HG03039 (cell line): ENCODE data around the gene LYPD1.

Experiments
- ATAC-seq: cut with Tn5 transposase; IDR thresholded peaks from one replicate; pipeline ENCODE4 v1.9.1; 2021; ENCODE audit warnings: mild to moderate bottlenecking, moderate library complexity; ENCODE audit not compliant: unreplicated experiment

Gene LYPD1

GRCh38 chr2:132668987-132669907 lies 758 bp downstream of the LYPD1 start:
- no peak for ATAC-seq

- ATAC-seq = no peak
Measured at GRCh38 chr2:132668189-132668823, 1.7 kb downstream of the LYPD1 start.

DNA sequence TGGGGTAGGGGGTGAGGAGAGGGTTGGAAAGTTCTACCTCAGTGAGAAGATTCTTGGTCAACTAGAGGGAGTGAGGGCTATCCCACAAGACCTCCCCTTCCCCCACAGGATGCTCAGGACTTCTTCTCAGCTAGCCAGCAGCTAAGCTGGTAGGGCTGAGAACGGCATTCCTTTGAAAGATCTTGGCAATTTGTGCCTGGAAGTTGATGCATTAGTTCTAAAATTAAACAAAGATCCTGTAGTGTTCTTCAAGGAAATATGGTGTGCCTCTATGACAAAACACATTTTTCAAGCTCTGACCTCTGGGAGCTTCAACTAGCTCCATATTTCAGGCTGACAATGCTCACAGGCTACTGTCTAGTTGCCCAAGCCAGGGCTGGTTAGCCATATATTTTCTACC lies 2.3 kb downstream of the LYPD1 start:
- ATAC-seq = no peak

DNA sequence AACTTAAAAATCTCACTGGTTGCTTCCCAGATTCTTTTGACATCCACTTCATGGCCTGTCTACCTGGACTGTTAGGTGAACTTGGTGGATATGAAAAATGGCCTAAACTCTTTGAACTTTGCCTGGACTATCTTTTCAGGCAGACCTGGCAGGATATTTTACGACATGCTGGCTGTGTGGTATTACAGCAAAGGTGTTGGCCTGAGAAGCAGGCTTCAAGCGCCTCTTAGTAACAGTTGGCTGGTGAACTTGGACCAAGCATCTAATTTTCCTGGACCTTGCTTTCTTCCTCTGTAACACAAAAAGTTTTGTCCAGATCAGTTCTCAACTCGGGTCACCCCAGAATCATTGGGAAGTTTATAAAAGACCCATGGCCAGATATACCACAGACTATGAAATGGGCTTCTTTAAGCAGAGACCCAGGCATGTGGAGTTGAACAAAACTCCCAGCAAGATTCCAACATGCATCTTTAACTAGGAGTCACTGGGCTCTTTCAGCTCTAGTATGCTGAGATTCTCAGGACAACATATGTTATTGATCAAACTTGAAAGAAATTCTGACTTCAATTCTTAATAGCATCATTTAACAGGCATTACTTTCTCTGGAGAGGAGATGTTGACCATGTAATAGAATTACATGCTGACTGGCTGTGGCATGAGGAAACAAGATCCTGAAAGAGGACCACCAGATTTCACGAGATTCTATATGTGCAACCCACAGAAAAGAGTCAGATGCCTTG lies 4.4 kb downstream of the LYPD1 start:
- no peak for ATAC-seq

DNA sequence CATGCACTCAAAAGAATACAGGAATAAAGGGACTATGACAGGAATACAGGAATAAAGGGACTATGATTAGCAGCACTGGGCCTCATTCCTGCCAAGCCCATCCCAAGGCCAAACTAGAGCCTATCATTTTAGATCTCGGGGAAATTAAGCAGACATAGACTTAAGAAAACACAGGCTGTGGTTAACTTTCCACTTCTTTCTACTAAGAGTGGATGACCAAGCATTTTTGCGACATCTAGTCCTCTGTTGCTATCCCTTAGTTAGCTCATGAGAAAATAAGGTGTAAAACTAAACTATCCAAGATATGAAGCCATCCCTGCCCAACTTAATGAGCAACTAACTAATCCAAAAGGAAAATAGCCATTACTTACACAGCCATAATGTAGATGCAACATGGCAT lies 5.9 kb downstream of the LYPD1 start:
- no peak for ATAC-seq

DNA sequence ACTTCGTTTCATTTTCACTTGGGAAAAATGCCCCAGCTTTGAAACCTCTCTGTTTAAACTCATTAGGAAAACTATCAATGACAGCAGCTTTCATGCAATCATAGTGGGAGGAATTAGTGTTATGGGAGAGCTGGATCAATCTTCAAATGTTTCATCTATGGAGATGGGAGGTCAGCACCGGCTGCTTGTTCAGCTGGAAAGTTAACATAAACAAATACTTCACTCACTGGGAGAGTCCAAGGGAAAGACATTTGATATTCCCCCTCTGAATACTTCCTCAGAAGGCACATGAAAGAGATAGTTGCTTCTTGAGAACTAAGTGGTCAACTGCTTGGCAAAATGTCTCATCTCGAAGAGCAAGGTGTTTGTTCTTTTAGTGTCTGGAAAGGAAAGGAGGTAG lies 7.3 kb downstream of the LYPD1 start:
- no peak for ATAC-seq

DNA sequence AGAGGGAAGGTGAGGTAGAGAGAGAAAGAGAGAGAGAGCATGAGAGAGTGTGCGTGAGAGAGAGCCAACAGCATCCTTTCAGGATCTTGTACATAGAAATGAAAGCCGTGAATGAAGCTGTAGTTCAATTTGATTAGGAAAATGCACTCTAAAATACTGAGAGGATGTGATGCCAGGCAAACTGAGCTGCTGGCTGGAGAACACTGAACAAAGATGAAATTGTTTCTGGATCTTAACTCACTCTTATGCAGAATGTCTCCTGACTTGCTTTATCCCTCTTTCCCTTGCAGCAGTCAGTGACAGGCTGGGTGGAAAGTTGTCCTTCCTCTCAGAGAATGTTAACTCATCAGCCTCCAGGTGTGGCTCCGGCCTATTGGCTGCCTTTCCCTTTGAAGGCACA lies 10.7 kb downstream of the LYPD1 start:
- ATAC-seq = no peak

- ATAC-seq = no peak
Measured at GRCh38 chr2:132656266-132656975, 13.6 kb downstream of the LYPD1 start.

DNA sequence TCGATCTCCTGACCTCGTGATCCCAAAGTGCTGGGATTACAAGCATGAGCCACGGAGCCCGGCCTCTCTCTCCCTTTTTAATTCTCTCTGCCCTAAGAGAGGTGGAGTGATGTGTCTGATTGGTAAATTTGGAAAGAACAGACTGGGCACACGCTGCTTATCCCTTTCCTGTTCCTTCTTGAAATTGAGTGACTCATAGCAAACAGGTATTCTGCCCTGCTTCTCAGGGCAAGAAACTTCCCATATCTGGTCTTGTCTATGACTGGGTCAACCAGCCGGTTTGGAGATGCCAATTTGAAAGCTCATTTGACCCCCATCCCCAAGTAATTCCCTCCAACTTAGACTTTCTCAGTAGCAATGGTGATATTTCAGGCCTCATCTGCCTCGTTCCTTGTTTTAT lies 15.0 kb downstream of the LYPD1 start:
- no peak for ATAC-seq

- ATAC-seq = no peak
Measured at GRCh38 chr2:132654335-132654734, 15.7 kb downstream of the LYPD1 start.

DNA sequence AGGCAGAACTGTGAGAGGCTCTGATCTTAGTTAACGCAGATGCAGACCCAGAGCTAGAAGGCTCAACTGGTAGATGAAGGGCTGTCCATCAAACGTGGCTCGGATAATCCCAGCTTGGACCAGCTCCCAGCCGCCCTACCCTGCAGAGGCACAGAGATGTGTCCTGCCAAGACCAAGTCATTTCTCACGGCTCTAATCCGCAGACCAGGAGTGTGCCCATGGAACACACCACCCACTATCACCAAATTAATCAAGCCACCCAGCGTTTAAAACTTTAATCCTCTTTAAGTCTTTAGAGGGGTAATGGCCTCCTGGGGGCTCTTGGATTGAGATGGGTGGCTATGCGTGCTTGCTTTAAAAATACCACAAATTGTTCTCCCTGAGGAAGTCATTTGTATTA lies 17.5 kb downstream of the LYPD1 start:
- no peak for ATAC-seq

GRCh38 chr2:132651115-132652045 lies 18.6 kb downstream of the LYPD1 start:
- ATAC-seq = no peak

DNA sequence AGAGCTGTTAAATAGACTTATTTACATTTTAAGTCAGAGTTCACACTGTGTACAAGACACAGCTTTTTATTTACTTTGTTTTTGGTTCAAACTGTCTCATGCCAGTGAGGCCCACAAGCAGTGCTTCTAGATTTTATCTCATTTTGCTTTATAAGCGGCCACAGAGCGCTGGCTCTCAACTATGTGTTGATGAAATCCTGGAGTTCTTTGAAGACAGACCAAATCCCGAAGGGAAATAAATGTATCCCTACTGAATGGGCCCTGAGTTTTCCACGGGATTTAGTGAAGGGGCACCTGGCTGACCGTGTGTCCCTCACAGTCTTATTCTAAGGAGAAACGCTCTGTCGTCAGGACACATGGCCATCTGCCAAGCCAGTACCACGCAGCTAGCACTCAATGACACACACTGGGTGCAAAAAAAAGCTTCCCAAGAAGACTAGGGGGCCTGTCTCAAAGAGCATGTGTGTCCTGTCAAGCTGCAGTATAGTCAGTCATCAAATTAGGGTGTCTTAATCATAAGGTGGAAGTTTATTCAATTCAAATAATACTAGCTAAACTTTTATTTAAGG lies 23.4 kb downstream of the LYPD1 start:
- ATAC-seq = no peak

DNA sequence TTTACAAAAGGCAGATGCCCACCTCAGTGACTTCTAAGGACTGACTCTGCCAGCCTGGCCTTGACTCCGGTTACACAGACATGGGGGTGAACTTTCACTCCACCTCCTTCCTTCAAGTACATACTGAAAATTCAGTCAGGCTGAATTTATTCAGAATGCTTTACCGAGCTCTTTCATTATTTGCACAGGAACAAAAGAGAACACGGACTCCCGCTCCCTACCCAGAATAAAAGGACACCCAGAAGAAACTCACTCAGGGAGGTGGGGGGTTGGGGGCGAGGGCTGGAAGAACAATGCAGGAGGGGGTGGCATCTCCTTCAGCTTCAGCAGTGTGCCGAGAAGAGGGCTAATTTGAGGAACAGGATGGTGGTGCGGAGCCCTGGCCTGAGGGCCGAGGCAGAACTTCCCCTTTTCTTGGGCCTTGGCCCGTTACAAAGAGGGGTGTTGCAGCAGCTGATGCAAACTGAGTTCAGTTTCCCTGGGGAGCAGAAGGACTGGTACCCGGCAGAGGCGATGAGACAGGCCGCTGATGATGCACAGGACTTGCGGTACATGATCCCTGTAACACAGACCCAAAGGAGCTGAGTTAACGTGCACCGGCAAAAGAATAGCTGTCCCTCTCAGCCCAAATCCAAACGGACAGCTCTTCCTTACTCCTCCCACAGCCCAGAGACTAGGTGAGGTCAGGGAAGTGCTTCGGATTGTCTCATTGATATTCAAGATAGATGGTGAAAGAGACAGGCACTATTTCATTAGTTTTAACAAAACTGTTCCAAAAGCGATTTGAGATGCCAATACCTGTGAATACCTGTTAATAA lies 24.1 kb downstream of the LYPD1 start:
- ATAC-seq = no peak

GRCh38 chr2:132645176-132645575 lies 24.8 kb downstream of the LYPD1 start:
- ATAC-seq = no peak

GRCh38 chr2:132642415-132642814 lies 27.6 kb downstream of the LYPD1 start:
- no peak for ATAC-seq

DNA sequence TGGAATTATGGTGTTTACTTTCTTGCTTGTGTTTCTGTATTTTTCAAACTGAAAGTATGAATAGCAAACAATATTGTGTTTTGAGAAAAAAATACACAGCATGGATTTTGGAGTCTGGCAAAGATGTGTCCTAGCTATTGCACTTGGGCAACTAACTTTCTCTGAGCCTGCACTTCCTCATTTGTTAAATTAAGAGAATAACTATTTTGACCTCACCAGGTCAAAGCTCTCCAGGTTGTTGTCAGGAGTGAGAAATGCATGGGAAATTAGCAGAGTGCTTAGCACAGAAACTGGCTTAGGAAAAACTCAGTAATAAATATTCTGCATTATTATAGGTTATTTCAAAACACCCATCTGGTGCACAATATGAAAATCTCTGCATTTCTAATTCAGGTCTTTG lies 28.2 kb downstream of the LYPD1 start:
- no peak for ATAC-seq

GRCh38 chr2:132640116-132640515 lies 29.9 kb downstream of the LYPD1 start:
- ATAC-seq = no peak
